ENCODE results near the gene TNFRSF8. TPM values are rescaled to one million over a fixed set of nuclear protein-coding genes. Genes with fewer than 3 reads are reported as not detected.

TNFRSF8 gene
- polyA plus RNA-seq, 1 of the 3 experiments (the other 2 are of a cell fraction), result 0.07 TPM

- TF ChIP-seq CTCF (IDR thresholded peaks at IDR 0.05), result no peak
- TF ChIP-seq SIN3A (IDR thresholded peaks at IDR 0.05; ENCODE audit: borderline replicate concordance, low read depth, low read length), result no peak
- TF ChIP-seq IRF3 (IDR thresholded peaks at IDR 0.05; ENCODE audit: low read depth, low read length), result no peak
- no peak for TF ChIP-seq NFIC (IDR thresholded peaks at IDR 0.05; ENCODE audit: borderline replicate concordance)
- no peak for TF ChIP-seq NRF1 (IDR thresholded peaks at IDR 0.05; ENCODE audit: low read depth, low read length)
These were observed 86.1 kb downstream of the TNFRSF8 start (continued) for GRCh38 chr1:12148958-12149790.

- Histone ChIP-seq H3K27me3 (ENCODE audit: insufficient read depth) (no peaks in the 10 kb centered on the region), H4K20me1 (ENCODE audit: insufficient read depth) (no peaks in the 10 kb centered on the region), H3K4me3 (ENCODE audit: low read depth in 2 of 2, low read length in 1 of 2) (no peak overlapping the region), H3K9me3 (no peaks in the 10 kb centered on the region), H2AFZ (ENCODE audit: low read depth) (no peak overlapping the region), H3K4me1 (ENCODE audit: control insufficient read depth in 1 of 2, insufficient read depth in 2 of 2, low read depth in 1 of 2, low read length in 1 of 2) (peaks cover 0 to under 1% of the 10 kb centered on the region in 2 experiments; a peak in 1 of 4 replicates), H3K27ac (ENCODE audit: low read depth in 2 of 2, low read length in 1 of 2) (no peak overlapping the region), H3K36me3 (replicated peaks in 1 of 2; ENCODE audit: control insufficient read depth in 1 of 2, insufficient read depth in 2 of 2, low read length in 1 of 2) (no peaks in the 10 kb centered on the region), H3K9me2 (no peaks in the 10 kb centered on the region), H3K79me2 (ENCODE audit: insufficient read depth) (no peaks in the 10 kb centered on the region), H3K9ac (no peak overlapping the region), H3F3A (replicated peaks; ENCODE audit: insufficient read depth) (no peaks in the 10 kb centered on the region), H3K4me2 (no peak overlapping the region)
- no peak for DNase-seq
- TF ChIP-seq TCF12 (IDR thresholded peaks at IDR 0.05) (no peak), NFIC (IDR thresholded peaks at IDR 0.05; ENCODE audit: borderline replicate concordance) (no peak), GABPA (IDR thresholded peaks at IDR 0.05; ENCODE audit: low read depth) (no peak), RCOR1 (IDR thresholded peaks at IDR 0.05; ENCODE audit: low read length) (no peak), RFX5 (IDR thresholded peaks at IDR 0.05; ENCODE audit: low read length) (no peak), MXI1 (IDR thresholded peaks at IDR 0.05; ENCODE audit: low read depth, low read length) (no peak), FOXJ3 (CRISPR knock-in tag; IDR thresholded peaks at IDR 0.05) (no peak), FOXM1 (IDR thresholded peaks at IDR 0.05; ENCODE audit: low read depth) (no peak), SIN3A (IDR thresholded peaks at IDR 0.05; ENCODE audit: borderline replicate concordance, low read depth, low read length) (no peak), CTCF (IDR thresholded peaks at IDR 0.05) (no peak), ELF1 (IDR thresholded peaks at IDR 0.05) (no peak), JUND (IDR thresholded peaks at IDR 0.05) (no peak), MAX (IDR thresholded peaks at IDR 0.05; ENCODE audit: low read depth) (no peak), TEAD4 (IDR thresholded peaks at IDR 0.05; ENCODE audit: borderline replicate concordance, insufficient read depth) (no peak), SMC3 (IDR thresholded peaks at IDR 0.05; ENCODE audit: low read depth, low read length) (no peak), POLR2AphosphoS5 (IDR thresholded peaks at IDR 0.05; ENCODE audit: low read depth, low read length) (no peak)
- CTCF ChIA-PET, result interaction anchor here (0.8 to 3.9 kb wide), 4 partner anchors 10 to 57 kb away, joined by 4 to 34 read pairs (median 6); no protein-coding TSS in a partner anchor
- 68% methylated on average over 4 of the region's 6 CpGs for WGBS (ENCODE audit: low lambda C conversion rate)
- POLR2A ChIA-PET, result no interaction called here
These were observed 86.7 kb downstream of the TNFRSF8 start for GRCh38 chr1:12149791-12150175.
